GM18951 (cell line): Measurements from ENCODE around the gene PAX5.

Source experiments
- POLR2A ChIP-seq: IDR thresholded peaks from 4 replicates; pipeline ENCODE4 v1.6.1; 2011; ENCODE audit warnings: mild to moderate bottlenecking; ENCODE audit not compliant: insufficient read length, insufficient read depth; ENCODE audit errors: extremely low read depth
- in situ Hi-C: fragments of 300-500 bp; cut with MboI; formaldehyde crosslinking; loops from one replicate; pipeline ENCODE4 v1.12.0; 2022; ENCODE audit warnings: low sequenced_read_pairs, mixed read lengths, inconsistent platforms; ENCODE audit not compliant: unreplicated experiment

PAX5 gene

GRCh38 chr9:36902861-36903524 is 131.1 kb downstream of the PAX5 start:
- no peak for TF ChIP-seq POLR2A

GRCh38 chr9:36902080-36902716 is 131.9 kb downstream of the PAX5 start:
- in situ Hi-C loops, result no loop called here
- TF ChIP-seq POLR2A, result no peak

More at GRCh38 chr9:36902861-36903524, 131.1 kb downstream of the PAX5 start:
- in situ Hi-C loops, result no loop called here

GRCh38 chr9:36901528-36901927 is 132.5 kb downstream of the PAX5 start:
- in situ Hi-C loops, result no loop called here
- no peak for TF ChIP-seq POLR2A

GRCh38 chr9:36900856-36901220 is 133.2 kb downstream of the PAX5 start:
- no peak for TF ChIP-seq POLR2A
- in situ Hi-C loops, result no loop called here

GRCh38 chr9:36900136-36900855 is 133.8 kb downstream of the PAX5 start:
- no peak for TF ChIP-seq POLR2A
- in situ Hi-C loops, result no loop called here

GRCh38 chr9:36899406-36899805 is 134.7 kb downstream of the PAX5 start:
- no peak for TF ChIP-seq POLR2A
- in situ Hi-C loops, result no loop called here

- no peak for TF ChIP-seq POLR2A
- in situ Hi-C loops, result no loop called here
These were observed 135.5 kb downstream of the PAX5 start for GRCh38 chr9:36898431-36899020.

GRCh38 chr9:36897478-36897877 is 136.6 kb downstream of the PAX5 start:
- in situ Hi-C loops, result no loop called here
- TF ChIP-seq POLR2A, result no peak

GRCh38 chr9:36897019-36897418 is 137.0 kb downstream of the PAX5 start:
- in situ Hi-C loops, result no loop called here
- TF ChIP-seq POLR2A, result no peak

- in situ Hi-C loops, result no loop called here
- TF ChIP-seq POLR2A, result no peak
These were observed 137.8 kb downstream of the PAX5 start for GRCh38 chr9:36896296-36896695.

GRCh38 chr9:36895744-36896260 is 138.3 kb downstream of the PAX5 start:
- in situ Hi-C loops, result no loop called here
- TF ChIP-seq POLR2A, result no peak

- no peak for TF ChIP-seq POLR2A
- in situ Hi-C loops, result no loop called here
These were observed 139.3 kb downstream of the PAX5 start for GRCh38 chr9:36894695-36895310.

- TF ChIP-seq POLR2A, result no peak
- in situ Hi-C loops, result no loop called here
These were observed 140.2 kb downstream of the PAX5 start for GRCh38 chr9:36893911-36894310.
